Stomach (tissue), 4 donors: Measurements from ENCODE around the gene ADD1.

Experiments used
- CTCF ChIP-seq, 7 experiments: fragments of 450-650 bp in 4 of 7; fragments of 200-600 bp in 3 of 7; sonication (generic) in 3 of 7; IDR thresholded peaks; one replicate each; pipeline ENCODE4 v1.5.1; 2016 to 2019; ENCODE audit warnings: antibody characterized with exemption in 7 of 7, control low read depth in 2 of 7, mild to moderate bottlenecking in 1 of 7
- EP300 ChIP-seq: sonication (generic); formaldehyde crosslinking; IDR thresholded peaks from one replicate; pipeline ENCODE4 v1.6.1; 2017; ENCODE audit warnings: antibody characterized with exemption
- POLR2A ChIP-seq, 4 donors: fragments of 450-650 bp; IDR thresholded peaks; one replicate each; pipeline ENCODE4 v1.6.1; 2016; ENCODE audit warnings: antibody characterized with exemption in 4 of 4, control low read depth in 2 of 4, mild to moderate bottlenecking in 1 of 4, moderate library complexity in 1 of 4

GRCh38 chr4:2886622-2887021 lies 43.0 kb downstream of the ADD1 start:
- no peak for TF ChIP-seq POLR2A (IDR thresholded peaks at IDR 0.05)
- TF ChIP-seq EP300 = no peak
- no peak for TF ChIP-seq CTCF (IDR thresholded peaks at IDR 0.05)
